Stimulated activated CD4-positive, alpha-beta T cell treated with anti-CD3 and anti-CD28 coated beads, TNF-alpha, amount 100 ng/mL, for 4 hours (primary cell): ENCODE results near the gene SULT4A1.

Experiments used
- DNase-seq, 3 experiments: peaks; one replicate each; pipeline ENCODE4 v3.0.0-alpha.2; 2020; ENCODE audit warnings: low read depth in 3 of 3

Gene SULT4A1

DNA sequence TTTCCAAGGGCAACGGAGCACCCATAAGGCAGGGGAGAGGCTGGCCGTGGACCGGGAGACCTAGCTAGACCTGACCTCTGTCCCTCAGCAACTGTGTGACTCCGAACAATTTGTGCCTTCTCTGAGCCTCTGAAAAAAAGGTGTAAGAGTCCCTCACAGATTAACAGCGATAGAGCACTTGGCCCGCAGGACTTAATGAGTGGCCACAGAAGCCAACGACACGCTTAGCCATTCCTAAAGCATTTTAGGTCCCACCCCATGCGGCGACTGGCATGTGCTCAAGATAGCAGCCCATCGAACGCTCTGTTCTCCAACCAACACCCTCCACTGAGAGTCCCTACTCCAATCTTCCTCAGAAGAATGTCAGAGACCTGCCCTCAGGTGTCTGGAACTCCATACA lies 1.5 kb downstream of the SULT4A1 start:
- DNase-seq = no peak

DNA sequence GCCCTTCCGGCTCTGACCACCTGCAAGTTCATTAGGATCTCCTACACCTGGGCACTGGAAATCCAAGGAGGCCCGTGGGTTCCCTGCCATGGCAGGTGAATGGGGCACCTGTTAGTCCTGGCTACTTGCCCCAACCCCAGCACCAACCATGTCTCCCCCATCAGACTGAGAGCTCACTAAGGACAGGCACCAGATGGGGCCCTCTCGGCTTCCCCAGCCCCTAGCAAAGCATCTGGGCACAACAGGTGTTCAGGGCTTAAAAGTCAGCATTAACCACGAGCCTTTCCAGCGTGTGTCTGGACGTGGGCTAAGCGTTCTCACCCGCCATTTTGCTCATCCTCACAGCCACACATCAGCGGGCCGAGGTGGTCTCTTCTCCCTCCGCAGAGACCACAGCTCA lies 2.2 kb downstream of the SULT4A1 start:
- no peak for DNase-seq

DNA sequence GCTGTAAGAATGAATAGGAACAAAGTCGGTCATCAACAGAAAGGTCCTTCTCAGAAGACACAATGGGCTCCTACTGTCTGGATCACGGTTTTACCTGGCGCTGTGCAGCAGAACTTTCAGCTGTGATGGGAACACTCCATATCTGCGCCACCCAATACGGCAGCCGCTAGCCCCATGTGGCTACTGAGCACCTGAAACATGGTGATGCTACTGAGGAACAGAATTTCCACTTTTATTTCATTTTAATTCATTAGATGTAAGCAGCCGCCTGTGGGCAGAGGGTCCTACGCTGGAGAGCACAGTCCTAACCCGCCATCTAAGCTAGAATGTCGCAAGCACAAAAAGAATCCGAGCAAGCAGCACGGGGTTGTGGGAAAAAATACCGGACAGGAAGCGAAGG lies 2.7 kb downstream of the SULT4A1 start:
- no peak for DNase-seq

DNA sequence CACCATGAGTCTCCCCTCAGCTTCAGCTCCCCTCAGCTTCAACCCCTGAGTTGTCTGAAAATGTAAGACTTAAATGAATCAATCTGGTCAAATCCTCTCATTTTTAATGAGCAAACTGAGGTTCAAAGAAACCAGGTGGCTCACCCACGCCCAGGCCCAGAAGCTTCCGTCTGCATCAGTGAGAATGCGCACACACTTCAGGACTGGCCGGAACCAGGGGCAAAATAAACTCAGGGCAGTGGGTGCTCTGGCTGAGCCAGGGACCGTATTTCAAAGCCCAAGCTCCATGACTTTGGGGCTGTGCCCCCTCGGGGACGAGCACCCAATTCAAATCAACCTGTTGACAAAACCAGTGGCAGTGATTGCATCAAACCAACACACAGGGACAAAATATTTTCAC lies 3.1 kb downstream of the SULT4A1 start:
- no peak for DNase-seq

DNA sequence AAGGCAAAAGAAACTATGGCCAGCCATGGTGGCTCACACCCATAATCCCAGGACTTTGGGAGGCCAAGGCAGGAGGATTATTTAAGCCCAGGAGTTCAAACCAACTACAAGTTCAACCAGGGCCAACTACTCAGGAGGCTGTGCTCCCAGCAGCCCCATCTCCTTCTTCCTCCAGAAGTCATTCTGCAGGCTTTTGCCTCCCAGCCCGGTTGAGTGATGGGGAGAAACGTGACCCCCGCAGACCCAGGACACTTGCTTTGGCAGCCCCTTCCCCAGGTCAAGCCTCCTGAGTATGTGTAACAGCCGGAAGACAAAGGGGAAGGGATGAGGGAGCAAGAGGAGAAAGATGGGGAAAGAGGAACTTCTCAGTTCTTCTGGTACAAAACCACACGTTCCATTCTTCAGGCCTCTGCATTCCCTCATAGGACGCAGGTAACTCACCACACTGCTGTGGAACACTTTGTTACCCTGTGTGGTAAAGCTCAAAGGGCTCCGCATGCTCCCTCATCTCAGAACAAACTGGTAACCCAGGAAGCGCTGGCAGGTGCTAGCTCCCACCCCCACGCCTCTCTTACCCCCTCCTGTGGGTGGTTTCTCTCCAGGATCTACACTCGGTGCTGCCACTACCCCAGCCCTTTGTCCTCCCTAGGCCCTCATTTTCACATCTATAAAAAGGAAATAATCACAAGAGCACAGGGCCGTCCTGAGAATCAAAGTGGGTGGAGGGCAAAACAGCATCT lies 4.0 kb downstream of the SULT4A1 start:
- DNase-seq = no peak

DNA sequence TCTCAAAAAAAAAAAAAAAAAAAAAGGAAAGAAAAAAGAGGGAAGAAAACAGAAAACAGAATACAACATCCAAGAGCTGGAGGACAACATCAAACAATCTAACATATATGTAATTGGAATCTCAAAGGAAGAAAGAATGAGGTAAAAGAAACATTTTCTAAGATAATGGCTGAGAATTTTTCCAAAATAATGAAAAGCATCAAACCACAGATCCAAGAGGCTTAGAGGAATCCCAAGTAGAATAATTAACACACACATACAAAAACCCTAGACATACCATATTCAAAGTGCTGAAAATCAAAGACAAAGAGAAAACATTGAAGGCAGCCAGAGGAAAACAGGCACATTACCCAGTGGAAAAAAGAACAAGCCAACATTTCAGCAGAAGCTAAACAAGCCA lies 4.9 kb downstream of the SULT4A1 start:
- no peak for DNase-seq

DNA sequence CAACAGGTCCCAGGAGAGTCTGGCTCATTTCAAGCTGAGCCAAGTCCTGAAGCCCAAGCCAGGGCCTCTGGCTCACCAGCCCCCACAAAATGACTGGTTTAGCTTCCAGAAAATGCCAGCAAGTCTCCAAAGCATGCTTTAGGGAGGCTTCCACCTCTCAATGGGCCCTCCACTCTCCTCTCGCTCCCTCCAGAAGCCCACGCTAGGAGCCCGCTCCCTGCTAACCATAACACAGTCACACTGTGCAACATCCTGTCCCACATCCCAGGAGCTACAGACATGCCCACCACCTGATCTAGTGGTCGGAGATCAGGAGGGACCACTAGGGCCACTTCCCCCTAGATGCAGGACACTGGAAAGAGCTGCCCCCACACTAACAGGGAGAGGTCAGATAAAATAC lies 6.9 kb downstream of the SULT4A1 start:
- no peak for DNase-seq

DNA sequence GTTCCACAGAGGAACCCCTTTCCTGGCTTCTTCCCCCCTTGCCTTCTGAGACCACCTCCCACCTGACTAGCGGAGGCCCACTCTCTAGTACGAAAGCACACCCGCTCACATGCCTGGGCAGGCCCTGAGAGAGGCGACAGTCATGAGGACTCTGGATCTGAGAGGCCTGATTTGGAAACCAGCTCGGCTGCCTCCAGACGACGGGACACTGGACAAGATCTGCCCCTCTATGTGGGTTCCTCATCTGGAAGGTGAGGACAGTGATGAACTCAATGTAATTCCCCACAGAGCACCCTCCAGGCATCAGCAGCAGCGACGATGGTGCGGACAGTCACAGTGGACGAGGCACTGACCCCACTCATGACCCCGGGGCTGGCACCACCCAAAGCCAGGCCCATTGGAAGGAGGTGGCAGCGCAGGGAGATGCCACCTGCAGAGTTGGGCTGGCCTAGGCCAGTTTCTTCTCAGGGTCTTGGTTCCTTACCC lies 7.5 kb downstream of the SULT4A1 start:
- no peak for DNase-seq

DNA sequence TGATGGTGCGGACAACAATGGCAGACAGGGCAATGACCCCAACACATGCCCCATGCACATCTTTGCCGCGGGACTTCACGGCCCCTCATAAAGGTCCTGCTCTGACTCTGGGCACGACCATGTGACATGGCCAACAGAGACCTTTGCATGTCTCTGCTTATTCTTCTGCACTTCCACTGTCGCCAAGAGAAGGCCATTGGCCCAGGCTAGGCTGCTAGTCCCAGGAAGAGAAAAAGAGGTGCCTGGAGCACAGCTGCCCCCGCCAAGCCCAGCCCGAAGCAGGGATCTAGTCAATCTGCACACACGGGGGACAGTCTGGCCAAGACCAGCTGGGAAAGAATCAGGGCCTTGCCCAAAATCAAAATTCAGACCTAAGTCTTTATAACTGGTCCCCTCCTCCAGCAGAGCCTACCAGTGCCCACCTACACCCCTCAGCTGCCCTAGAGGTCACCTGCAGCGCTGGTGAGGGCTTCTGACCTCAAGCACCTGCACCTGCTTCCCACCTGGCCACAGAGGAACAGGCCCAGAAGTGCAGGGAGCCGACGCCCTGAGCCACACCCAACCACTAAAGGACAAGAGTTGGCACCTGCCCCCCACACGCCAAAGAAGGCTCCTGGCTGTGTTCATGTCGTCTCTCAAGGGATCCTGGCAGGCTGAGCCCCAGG lies 8.1 kb downstream of the SULT4A1 start:
- no peak for DNase-seq

DNA sequence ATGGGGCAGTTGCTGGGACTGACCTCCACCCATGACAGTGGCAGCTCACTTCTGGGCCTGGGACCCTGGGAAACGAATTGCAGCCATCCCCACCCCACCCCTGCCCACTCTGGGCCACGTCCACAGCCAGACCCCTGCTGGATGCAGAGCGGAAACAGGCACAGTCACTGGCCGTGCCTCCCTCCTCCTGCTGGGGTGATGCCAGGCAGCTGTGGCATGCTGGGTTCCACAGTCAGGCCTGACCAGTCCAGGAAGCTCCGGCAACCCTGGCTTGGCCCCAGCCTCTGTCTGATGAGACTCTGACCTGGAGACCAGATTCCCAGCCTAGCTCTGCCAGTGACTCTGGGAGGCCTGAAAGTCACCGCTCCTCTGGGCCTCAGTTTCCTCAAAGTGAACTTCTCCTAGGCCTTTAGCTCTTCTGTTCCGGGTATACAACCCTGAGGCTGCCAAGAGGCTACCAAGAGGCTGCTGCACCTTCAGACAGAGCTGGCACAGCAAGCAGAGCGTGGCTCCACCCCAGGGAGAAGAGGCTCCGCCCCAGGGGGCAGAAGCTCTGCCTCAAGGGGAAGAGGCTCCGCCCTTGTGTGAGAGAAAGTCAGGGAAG lies 8.9 kb downstream of the SULT4A1 start:
- DNase-seq = no peak

DNA sequence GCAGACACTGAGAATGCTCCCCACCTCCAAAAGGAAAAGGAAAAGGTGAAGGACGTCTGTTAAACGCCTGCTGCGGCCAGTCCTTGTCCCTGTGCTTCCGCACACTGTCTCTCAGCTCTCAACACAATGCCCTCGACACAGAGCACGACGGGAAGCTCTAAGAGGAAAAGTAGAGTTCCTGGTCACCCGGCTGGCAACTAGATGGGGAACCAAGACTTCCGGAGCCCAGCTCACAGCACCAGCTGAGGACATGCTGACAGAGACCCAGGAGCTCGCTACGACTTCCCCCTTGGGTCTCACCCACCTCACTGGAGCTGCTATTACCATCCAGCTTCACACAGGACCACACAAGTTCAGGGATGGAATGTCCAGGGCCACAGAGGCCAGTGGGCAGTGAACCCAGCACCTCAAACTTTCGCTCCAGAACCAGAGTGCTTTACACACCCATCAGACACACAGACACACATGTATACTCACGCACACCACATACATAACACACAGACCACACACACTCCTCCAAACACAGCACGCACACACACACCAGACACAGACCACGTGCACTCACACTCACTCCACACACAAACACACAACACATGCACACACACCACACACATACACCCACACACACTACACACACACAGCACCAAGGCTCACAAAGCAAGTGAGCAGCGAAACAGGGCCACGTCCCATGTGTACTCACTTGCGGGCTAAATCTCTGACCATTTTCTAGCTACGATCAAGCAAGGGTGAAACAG lies 9.6 kb downstream of the SULT4A1 start:
- no peak for DNase-seq

DNA sequence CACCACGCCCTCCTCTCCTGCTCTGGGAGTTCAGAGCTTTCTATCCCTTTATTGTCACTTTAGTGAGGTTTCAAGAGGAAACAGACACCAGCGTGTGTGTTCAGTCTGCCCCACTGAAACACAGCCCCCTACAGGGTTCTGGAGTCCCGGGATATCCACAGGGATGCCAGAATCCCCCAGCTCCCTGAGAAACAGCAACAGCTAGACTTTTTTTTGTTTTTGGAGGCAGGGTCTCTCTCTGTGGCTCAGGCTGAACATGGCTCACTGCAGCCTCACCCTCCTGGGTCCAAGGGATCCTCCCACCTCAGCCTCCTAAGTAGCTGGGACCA lies 10.4 kb downstream of the SULT4A1 start:
- no peak for DNase-seq

DNA sequence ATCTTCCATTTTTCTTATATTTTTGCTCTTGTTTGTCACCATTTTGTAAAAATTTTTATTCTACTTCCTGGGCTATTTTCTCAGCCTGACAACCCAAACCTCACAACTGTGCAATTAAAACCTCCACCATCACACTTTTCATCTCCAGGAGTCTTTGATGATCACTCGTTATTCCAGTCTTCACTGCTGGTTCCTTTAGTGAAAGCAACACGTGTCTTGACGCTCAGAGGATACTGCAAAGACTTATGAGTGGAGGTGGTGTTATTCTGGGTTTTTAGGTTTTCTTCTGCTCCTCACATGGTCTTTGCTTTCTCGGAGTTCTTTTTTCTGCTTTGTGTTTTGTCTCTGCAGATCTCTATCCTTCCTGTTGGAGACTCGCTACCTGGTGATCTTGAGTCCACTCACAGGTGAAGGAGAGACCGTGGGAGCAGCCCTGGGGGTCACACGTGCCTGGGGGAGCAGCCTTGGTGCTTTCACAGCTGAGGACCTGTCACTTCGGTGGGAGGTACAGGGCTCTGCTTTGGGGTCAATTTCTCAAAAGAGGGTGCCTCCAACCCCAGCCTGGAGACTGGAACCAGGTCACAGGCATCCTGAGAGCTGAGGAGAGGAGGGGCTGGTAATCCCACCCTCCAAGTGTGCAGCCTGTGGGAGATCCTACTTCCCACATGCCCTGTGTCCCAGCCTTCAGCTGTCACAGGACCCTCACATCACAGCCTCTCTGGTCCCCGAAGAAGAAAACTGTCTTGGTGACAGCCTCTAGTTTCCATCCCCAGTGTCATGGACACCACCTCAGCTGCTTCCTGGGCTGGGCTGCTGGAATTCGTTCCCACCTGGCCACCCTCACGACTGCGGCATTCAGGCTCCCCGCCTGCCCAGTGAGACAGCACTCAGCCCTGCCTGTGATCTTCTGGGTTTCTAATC lies 11.0 kb downstream of the SULT4A1 start:
- no peak for DNase-seq

DNA sequence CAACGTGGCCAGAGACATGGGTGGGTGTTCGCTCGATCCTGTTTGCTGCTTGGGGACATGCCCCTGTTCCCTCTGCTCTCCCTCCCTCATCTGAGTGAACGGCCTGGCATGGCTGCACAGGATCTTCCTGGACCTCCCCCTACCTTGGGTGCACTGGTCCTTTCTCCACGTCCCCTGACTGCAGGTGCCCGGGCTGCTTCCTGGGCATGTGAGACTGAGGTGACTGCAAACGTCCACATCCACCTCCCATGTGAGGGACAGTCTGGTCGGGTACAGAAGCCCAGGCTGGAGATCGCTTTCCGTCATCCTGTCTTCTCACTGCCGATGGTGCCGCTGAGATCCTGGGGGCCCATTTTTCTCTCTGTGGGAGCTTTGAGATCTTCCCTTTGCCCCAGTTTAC lies 11.8 kb downstream of the SULT4A1 start:
- DNase-seq = no peak

DNA sequence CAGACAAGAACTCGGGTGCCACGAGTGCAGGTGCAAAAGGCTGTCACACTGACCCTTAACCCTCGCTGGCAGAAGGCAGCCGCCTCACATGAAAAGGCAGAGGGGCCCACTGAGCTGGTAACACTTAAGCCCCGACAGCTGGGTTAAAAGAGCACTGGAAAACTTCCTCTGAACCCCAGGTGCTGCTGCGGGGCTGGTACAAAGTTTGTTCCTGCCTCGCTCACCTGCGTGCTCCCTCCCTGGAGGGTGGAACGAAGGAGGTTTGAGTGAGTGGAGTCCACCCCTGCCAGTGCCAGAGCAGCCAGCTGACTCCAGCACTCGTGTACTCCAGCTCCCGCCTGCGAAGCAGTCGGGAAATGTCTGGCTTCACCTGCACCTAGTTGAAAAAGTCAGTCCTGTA lies 12.6 kb downstream of the SULT4A1 start:
- DNase-seq = no peak

DNA sequence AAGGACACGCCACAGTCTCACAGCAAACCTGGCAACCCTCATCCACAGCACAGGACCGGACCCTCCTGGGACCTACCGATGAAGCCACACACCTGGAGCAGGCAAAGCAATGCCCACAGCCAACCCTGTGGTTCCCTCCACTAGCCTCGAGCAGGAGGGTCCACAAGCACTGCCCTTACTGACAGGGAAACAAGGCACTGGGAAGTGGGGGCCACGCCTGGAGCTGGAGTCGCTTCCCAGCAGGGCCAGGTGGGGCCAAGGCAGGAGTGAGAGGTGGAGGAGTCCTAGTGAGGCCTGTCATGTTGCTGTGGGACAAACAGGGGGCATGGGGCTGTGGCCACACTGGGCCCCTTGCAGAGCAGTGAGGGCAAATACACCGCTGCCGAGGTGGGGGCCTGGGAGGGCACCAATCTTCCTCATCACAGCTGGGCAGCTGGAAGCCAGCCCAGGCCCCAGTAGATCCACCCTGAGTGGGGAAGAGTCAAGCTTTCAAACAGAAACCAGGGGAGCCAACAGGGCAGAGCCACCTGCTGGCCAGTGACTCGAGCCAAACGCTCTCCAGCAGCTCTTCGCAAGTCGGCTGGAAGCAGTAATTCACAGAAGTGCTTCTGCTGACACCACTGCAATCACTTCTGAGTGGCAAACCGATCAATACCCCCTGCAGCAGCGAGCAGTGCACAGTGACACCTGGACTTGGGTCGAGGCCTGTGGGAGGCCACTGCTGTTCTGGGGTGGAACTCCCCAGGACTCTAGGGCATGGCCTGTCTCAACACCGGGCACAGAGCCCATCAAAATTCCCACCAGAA lies 13.7 kb downstream of the SULT4A1 start:
- no peak for DNase-seq

DNA sequence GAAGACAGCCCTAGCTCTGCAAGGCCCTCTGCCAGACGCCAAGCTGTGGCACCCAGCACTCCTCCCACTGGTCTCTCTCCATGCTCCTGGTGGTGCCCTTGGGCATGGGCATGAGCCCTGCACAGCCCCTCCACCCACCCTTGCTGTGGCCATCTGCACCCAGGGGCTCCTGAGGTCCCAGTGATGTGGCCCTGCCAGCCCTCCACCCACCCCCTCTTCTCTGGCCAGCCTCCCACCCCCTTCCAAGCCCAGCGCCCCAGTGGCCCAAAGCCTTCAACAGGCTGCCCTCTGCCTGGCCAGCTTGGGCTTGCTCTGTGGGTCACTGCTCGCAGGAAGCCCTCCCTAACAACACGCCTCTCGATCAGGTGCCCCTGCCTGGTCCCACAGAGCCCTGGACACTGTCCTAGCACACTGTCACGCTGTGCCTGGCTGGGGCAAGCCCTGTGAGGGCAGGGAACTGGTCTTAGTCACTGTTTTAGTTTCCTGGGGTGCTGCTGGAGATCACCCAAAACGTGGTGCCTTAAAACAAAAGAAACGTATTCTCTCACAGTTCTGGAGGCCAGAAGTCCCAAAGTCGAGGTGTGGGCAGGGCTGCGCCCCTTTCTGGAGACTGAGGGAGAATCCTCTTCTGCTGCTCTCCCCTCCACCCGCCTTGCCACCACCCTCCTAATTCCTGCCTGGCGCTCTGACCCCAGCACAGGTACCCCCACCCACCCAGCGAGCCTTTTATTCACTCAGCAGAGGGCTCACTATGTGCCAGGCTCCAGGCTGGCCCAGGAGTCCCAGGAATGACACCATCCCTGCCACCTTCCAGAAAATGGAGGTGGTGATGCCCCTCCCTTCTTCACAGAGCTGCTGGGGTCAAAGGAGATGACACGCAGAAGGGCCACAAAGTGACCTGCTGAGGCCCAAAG lies 14.7 kb downstream of the SULT4A1 start:
- DNase-seq = no peak

DNA sequence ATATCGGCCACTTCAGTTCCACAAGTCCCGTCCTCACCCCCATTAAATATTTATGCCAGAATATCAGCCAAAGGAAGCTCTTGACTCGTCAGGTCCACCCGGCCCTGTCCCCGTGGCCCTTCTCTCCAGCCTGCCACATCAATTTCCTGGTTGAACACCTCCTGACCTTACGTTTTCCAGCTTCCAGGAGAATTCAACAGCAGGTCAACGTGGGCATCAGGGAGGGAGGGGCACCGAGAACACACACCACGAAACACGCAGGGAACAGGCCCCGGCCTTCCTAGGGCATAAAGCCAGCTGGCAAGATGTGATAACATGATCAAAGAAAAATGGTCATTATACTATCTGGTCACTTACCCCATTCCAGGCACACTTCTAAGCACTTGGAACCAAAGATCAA lies 15.3 kb downstream of the SULT4A1 start:
- DNase-seq = no peak

DNA sequence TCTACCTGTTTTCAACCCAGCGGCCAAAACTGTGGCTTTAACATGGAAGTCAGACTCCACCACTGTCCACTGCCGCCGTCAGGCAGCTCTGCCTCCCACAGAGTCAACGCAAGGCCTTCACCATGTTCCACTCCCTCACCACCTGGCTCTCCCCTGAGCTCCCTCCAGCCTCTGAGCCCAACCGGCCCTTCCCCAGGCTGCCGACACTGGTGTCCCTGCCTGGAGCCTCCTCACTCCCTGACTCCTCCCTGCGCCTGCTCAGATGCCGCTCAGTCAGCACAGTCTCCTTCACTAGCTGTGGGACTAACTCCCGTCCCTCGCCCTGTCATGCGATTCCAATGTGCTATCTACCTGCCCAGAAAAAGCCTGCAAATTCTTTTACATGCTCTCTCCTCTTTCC lies 16.3 kb downstream of the SULT4A1 start:
- no peak for DNase-seq
